GM12874 (cell line): ENCODE data around the gene IFTAP.

Source experiments
- CTCF ChIP-seq: IDR thresholded peaks from 2 replicates; pipeline ENCODE4 v1.5.1; 2011; ENCODE audit warnings: low read depth, mild to moderate bottlenecking, control low read depth, low read length, moderate library complexity; ENCODE audit not compliant: insufficient read depth

The IFTAP gene

GRCh38 chr11:36601155-36601554, 6.9 kb downstream of the IFTAP start:
- no peak for TF ChIP-seq CTCF

- no peak for TF ChIP-seq CTCF
Measured at GRCh38 chr11:36602135-36602534, 7.8 kb downstream of the IFTAP start.

- TF ChIP-seq CTCF = no peak
Measured at GRCh38 chr11:36605221-36606216, 11.2 kb downstream of the IFTAP start.

- no peak for TF ChIP-seq CTCF
Measured at GRCh38 chr11:36608491-36609199, 14.3 kb downstream of the IFTAP start.

- no peak for TF ChIP-seq CTCF
Measured at GRCh38 chr11:36609383-36609782, 15.1 kb downstream of the IFTAP start.

DNA sequence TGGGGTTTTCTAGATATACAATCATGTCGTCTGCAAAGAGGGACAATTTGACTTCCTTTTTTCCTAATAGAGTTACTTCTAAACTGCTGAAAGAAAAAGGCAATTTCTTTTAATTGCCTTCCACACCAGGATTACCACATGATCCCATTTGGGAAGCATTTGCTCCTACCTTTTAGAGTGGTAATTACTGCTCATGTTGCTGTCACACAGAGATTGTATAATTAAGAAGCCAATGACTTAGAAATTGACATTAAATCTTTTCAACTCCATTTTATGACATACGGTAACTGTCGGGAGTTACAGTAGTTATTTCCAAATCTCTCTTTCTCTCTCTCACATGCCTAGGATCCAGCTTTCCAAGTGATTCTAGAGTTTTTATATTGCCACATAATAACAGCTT, 21.5 kb downstream of the IFTAP start:
- TF ChIP-seq CTCF = no peak
